Measurements from ENCODE around the gene WDR1.

Gene WDR1

DNA sequence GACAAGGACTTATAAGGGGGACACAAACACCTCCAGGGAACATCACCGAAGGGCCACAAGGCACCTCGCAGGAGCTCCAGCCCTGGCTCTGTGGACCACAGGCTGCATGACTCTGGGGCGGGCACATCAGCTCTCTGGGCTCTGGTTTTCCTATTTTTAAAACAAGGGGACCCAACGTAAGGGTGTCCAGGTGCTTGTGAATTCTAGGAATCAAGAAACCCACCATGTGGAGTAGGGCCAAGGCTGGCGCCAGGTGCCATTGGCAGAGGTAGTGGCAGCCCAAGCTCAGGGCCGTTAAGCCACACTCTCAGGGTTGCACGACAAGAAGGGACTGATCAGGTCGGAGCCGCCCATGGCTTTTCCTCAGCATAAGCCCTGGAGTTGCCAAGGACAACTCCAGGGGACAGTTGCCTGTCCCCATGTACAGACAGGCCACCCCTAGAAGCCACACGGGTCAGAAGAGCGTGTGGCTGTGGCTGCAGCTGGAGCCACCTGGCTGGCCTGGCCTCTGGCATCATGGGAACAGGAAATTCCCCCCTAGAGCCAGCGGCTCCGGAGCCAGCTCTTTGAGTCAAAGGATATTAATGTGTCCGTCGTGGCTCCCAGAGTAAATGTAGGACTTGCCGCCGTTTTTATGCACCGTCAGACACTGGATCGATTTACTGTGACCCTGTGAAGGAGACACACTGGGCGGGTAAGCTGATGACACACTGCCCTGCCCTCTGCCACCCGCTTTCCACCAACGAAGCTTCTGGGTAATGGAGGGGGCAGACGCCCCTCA lies 32.5 kb downstream of the WDR1 start:
- no peak for FAIRE-seq

DNA sequence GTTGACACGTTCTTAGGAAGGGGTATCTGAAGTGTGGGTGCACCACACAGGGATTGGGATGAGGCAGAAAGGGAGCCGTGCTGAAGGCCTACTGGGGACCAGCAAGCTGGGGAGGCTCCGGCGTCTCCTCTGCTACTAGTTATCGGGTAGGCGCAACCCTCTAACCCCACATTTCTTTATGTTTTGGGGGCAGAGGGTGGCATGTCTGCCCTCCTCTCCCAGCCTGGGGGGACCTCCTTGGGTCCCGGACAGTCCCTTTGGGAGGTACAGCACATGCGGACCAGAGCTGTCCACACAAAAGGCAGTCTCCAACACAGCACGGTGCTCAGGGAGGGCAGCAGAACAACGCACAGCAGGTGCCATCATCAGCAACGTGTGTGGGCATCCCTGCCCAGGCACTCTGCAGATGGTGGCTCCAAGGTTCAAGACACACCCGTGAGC lies 33.2 kb downstream of the WDR1 start:
- FAIRE-seq = no peak

DNA sequence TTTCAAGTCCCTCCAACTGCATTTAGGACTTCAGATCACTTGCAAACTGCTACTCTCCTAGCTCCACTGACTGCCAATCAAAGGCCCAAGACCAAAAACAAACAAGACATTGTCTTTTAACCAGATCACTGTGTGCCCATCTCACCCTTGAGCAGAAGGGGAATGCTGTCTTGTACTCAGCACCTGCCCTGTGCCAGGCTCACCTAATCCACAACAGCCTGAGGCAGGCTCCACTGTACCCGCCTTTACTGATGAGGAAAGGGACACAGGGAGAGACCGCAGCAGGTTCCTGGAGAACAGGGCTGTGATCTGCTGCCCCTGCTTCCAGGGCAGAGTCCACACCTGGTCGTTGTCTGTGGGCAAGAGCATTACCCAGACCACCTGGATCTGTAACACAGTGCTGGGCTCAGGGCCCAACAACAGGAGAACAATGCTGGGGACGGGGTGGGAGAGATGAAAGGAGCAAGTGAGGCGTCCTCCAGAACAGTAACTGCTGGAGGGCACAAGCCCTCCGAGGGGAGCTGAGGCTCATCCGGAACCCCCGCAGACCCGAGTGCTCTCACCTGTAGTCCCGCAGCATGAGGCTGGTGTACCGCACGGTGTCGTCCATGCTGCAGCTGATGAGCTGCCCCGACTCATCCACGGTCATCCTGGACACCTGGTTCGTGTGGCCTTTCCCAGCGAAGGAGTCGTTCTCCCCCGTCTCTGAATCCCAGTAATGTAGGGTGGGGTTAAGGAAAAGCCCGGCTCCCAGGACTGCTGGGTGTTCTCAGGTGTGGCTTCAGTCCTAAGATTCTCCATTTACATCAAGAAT lies 33.9 kb downstream of the WDR1 start:
- FAIRE-seq = no peak

DNA sequence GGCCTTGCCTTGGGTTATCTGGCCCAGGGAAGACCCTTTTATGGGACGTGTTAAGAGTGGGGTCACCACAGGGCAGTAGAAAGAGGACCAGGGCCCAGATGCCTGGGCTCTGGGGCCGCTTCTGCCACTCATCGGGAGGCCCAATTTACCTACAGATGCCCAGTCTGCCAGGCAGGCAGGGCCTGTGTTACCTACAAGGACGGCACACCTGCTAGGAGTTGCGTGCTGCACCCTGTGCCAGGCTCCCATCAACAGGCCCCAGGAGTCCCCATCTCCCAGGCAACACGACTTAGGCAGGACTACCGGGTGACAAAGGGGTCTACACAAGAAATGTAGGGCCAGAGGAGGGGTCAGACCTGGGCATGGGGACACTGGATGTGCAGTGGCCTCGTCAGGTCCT lies 34.6 kb downstream of the WDR1 start:
- FAIRE-seq = no peak

DNA sequence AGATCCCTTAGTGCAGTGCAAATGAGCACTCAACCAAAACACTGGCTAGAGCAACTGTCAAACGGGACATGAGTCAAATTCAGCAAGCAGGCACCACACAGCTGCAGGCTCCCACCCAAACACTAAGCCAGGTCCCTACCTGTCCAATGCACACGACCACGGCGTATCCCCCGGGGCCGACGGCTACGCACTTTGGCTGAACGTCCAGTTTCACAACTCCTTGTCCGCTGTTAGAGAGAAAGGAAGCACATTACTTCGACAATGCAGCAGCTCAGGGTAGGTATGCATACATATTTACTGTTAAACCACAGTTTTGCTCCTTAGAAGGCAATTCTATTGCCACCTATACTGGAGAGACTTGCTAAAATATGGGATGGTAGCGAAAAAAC lies 35.4 kb downstream of the WDR1 start:
- FAIRE-seq = no peak

DNA sequence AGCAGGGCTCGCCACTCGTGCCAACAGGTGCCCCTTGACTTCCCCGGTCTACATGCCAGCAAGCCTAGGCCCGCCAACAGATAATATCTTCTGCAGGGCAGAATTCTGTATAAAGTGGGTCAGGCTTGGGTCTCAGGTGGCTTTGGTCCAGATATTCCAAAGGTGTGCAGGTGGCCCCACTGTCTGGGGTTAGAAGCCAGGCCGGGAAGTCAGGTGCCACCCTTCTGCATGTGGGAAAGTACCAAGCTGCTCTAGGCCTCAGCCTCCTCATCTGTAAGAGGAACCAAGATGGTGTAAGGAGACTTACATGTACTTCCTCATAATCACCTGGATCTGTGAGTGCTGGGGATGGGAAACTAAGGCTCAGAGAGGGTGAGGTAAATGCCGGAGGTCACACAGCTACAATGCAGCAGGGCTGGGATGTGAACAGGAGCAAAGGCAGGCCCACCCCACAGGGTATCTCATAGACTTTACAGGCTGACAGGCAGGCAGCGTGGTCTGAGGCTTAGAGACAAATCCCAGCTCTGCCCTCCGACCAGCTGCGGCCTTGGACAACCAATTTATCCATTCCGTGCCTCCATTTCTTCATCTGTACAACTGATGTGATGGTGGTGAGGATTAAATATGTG lies 35.9 kb downstream of the WDR1 start:
- no peak for FAIRE-seq

DNA sequence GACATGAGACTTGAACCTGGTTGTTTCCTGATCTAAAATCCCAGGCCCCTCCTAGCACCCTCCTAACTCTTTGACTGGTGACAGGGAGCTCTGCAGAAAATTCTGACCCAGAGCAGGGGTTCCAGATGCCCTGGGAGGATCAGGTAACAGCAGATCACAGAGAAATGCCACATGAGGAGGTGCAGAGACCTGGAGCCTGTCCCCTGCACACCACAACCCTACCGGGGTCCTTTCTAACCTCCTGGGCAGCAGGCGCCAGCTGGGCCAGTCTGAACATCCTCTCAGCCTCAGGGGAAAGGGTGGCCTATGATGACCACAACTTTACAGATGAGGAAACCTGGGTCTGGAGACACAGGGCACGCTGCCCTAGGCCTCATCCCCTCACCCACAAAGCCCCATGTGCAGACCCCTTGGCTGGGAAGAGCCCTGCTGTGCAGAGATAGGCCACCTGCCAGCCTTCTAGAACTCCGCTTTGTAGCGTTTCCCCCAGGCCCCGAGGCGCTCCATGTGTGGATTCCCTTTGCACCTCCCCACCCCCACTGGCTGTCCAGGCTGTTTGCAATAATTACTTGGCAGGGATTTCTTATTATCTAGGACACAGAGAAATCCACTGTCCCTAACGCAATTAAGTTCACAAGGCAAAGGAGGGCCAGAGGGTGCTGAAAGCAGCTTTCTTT lies 36.5 kb downstream of the WDR1 start:
- no peak for FAIRE-seq

DNA sequence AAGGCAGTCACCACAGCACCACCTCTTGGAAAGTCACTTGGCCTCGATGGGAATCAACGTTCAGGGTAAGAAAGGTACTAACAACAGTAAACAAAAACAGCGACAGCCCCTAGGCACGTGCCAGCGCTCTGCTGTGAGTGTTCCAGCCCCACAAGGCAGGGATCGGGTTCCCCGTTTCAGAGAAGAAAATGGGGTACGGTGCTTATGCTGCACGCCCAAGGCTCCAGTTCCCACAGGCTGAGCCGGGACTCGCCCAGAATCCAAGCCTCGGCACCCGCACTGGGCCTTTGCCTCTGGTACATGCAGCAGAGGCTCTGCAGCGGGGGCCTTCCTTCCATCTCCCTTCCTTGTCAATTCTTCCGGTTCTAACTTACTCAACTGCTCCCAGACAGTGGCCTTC lies 37.3 kb downstream of the WDR1 start:
- FAIRE-seq = no peak

DNA sequence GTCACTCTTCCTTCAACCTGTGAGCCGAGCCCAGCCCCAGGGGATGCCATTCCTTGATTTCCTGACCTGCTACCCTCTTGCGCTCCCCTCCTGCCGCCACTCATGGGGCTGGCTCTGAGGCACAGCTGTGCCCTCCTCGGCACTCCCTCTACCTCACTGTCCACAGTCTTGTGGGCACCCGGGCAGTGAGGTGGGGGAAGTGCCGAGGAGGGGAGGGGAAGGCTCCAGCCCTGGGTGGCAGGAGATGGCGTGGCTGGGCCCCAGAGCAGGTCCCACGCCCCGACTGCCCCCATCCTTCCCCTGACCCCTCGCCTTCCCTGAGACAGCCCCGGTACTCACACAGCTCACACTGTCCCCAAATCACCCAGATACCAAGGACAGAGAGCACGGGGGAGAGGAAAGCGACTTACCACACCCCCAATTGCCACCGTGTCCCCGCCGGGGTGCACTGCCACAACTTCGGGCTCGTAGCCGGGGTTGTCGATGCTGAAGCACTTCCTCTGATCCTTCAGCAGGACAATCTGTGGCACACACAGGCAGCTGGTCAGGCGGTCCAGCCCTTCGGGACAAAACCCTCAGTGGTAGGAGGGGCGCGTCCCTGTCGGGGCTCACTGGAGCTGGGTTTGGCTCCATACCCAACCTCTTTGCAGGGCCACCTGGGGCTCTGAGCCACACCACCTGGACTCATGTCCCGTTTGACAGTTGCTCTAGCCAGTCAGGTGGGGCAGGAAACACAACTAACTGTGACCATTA lies 37.9 kb downstream of the WDR1 start:
- FAIRE-seq = no peak

DNA sequence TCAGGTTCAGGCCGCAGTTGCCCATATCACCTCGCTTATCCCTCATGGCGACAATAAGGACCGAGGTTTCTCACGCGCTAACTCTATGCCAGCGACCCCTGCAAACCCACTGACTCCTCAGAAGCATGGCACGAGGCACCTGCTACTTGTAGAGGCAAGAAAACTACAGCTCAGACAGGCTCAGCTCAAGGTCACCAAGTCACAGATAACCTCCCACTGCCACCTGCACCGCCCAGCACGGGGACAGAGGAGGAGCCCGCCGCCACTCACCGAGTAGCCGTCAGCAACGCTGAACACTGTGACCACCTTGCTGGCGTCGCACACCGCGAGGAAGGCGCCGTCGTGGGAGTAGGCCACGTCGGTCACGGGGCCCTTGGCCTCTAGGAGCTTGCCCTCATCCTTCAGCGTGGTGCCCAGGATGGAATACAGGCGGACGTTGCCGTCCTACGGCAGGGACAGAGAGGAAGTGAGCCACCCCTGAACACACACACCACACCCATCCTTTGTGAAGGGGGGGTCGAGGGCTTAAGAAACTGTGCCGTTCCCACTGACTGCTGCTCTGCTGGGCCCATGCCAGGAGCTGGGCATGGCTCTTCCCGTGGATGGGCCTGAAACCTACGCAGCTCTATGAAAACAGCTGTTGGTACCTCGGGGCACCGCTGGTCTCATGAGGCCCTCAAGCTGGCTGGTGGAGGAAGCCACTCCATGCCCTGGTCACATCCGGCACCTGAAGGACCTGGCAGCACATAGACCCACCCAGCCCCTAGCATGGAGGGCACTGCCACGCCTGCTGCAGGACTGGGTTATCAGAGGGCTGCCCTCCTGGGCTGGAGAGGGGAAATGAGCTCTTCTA lies 38.9 kb downstream of the WDR1 start:
- FAIRE-seq = no peak

DNA sequence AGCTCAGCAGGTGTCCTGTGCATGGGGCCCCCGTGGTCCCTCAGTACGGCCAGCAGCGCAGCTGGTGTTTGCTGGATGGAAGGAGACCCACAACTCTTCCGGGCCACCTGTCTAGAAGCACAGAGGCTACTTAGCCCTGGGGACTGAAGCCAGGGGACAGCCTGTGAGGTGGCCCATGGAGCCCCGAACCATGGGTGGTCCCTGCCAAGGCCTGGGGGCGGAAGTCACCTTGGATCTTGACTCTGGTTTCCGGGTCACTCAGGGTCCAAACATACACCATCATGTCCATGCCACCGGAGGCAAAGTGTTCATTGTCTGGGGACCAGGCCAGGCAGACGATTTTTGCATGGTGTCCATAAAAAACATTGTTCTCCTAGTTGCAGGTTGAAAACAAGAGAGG lies 39.5 kb downstream of the WDR1 start:
- no peak for FAIRE-seq

DNA sequence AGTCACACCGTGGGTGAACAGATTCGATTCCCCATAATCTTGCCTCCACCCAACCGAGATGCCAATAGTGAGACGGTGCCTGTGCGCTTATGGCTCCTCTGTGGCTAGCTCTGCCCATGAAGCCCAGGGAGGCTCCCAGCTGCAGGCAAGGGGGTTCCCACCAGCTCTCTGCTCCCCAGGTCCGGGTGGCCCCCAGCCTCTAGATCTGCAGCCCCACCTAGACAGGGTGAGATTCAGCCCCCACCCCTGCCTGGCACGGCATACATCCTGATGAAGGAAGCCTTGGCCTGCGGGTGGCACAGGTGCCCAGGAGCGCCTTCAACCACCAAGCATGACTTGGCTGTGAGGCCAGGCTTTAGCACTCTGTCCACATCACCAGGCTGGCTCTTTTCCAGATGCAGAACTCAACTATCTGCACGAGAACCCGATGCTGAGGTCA lies 40.6 kb downstream of the WDR1 start:
- FAIRE-seq = no peak

DNA sequence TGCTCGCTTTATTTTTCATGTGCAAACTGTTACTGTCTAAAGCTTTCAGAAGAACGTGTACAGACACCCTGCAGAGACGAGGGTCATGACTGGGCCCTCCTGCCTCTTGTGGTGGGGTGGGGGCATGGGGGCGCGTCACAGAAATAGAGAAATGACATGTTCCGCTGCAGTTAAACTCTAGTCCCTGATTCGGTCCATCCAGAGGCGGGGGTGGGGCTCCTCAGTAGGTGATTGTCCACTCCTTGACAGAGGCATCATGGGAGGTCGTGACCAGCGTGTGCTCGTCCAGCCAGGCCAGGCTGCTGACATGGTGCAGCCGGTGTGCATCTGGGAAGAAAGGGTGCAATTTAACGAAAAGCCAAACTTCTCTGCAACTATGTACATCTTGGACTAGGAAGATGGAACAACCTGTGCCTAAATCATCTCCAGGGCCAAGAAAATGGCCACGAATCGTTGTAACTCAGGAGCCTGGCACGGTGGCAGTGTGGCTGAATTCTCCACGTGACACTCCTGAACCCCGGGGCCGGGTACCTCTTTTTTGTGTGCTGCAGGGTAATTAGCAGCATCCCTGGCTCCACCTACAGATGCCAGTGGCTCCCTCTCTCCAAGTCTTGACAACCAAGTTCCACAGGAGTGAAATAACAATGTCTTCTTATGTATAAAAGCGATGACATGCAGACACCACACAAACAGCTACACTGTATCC lies 41.3 kb downstream of the WDR1 start:
- FAIRE-seq = no peak

DNA sequence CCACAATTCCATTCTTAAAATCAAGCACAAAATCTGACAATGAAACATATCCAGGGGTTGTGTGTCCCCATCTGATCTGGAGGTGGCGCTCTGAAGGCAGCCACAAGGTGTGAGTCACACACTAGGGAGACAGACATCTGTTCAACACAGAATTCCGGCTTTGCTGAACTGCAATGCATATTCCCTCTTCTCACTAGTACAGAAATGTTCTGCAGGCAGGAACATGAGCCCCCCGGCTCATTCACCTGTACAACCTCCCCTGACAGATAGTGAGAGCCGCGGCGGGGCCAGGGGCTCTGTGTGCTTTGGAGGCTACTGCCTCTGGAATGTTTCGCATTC lies 41.9 kb downstream of the WDR1 start:
- FAIRE-seq = no peak

DNA sequence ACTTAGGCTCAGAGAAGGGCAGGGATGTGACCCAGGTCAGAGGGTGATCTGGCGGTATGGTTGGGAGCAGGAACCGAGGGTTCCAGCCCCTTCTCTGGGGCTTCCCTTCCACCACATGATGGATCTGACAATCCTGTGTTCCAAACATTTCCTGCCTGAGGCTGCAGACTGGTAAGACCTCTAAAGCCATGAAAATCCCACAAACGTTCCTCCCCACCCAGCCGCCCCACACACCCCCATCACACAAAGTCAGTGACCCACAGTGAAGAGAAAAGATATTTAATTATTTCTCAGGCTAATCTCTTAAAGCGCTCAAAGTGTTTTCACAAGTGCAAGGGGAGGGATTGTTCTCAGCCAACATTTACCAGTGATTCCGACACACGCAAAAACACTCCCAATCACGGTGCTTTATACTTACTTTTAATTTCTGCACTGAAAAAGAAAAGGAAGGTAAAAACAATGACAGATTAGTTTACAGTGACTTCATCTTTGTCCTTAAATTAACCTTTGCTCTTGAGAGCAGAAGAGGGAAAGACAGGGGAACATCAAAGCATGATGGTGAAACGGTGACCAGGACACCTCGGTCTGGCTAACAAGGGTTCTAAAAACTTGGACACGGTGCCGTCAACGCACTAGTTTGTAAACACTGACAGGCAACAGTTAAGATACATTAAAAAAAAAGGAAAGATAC lies 42.4 kb downstream of the WDR1 start:
- no peak for FAIRE-seq

DNA sequence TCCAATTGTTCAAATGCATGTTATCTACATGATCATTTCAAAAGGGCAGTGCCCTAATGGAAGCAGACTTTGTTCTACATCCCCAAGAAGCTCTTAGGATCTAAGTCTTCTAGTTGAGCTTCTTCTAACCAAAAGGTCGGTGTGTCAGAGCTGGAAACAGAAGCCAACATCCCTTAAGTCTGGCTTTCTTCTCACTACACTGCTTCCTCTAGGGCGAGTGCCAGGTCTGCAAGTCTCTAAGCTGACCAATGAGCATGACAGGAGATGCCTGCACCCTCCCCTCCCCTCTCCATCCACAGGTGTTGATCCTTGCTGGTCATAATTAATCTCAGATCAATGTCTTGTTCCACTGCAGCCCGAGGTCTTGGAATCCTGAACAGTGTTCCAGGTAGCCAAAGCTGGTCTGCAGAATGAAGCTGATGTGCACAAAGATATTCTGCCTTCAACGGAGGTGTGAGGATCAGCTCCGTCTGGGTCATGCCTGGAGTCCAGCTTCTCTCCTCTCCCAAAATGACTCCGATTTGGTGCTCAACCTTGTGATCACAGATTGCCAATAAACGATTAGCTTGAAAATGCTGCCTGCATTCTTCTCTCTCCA lies 44.1 kb downstream of the WDR1 start:
- no peak for FAIRE-seq

DNA sequence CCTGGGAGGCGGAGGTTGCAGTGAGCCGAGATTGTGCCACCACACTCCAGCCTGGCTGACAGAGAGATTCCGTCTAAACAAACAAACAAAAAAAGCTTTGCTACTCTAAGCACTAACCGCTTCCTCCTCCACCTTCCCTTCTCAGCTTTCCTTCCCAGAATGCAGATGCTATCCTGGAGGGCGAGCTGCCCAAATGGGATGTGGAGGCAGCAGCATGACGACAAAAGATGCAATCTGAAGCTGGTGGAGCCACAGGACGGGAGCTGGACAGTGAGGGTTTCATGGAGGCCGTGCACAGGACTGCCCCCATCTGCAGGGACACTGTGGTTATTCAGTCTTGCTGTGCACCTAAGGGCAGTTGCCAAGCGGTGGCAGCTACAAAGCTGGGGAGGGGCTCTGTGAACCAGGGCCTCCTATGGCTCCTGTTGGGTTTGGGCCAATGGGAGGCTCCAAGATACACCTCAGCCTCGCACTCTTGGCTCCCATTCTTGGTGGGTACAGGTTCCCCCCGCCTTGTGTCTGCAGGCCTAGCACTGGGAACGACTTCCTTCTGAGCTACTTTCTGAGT lies 47.4 kb downstream of the WDR1 start:
- FAIRE-seq = no peak

DNA sequence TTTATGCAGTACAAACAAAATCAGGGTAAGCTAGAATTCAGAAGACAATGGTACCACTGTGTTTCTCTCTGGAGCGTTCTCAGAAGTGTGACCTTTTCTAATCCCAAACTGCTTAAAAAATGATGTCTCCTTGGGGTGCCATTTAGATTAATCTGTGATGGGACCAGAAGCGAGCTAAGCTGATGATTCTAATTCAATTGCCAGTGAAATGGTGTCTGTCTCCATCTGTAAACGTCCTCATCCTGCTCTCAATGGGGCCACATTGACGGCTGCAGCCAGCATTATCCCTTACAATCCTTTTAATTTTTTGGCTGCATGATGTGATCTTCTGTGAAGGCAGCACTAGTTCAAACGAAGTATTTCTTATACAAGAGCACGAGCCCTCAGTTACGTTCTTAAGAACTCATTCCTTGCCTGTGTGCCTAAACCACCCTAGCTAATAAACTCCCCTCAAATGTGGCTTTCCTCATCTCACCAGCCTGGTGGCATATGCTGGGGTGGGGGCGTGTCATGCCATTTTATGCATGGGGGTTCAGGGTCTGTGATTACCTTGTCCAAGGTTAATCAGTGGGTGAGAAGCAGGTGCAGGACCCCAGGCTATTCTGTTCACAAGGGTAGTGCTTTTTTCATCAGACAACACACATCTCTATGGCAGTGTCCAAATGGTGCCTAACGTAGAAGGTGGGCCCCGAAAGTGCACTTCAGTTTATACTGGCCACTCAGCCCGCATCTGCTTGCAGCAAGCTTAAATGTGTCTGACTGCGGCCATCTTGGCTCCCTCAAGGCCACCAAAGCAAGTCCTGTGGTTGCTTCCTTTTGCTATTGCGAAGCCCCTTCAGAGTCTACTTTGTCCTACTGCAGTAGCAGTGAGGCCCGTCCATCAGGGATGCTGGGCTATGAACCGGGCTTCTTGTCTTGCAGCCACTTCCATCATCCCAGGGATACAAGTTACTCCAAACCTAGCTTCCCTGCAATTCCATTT lies 49.6 kb downstream of the WDR1 start:
- FAIRE-seq = no peak
